GM10266 (cell line): ENCODE data around the gene TTLL8.

Experiments
- DNase-seq: peaks from one replicate; pipeline ENCODE4 v3.0.0; 2012; ENCODE audit errors: extremely low spot score
- CTCF ChIP-seq: IDR thresholded peaks from 2 replicates; pipeline ENCODE4 v1.5.1; 2012; ENCODE audit warnings: mild to moderate bottlenecking, low read depth; ENCODE audit not compliant: control insufficient read depth, insufficient read depth; ENCODE audit errors: missing control alignments

TTLL8 gene

GRCh38 chr22:50030297-50031188 lies 27.6 kb downstream of the TTLL8 start:
- DNase-seq = peak; percentile 95
- peak; percentile 92 for TF ChIP-seq CTCF

GRCh38 chr22:50027639-50028537 lies 30.2 kb downstream of the TTLL8 start:
- TF ChIP-seq CTCF = no peak
- no peak for DNase-seq

- DNase-seq = no peak
- TF ChIP-seq CTCF = no peak
Observed at GRCh38 chr22:50025993-50026392, 32.1 kb downstream of the TTLL8 start.

GRCh38 chr22:50022171-50022819 lies 35.8 kb downstream of the TTLL8 start:
- no peak for DNase-seq
- no peak for TF ChIP-seq CTCF

GRCh38 chr22:50020606-50021005 lies 37.5 kb downstream of the TTLL8 start:
- no peak for TF ChIP-seq CTCF
- DNase-seq = no peak

GRCh38 chr22:50019316-50019715 lies 38.8 kb downstream of the TTLL8 start:
- no peak for TF ChIP-seq CTCF
- no peak for DNase-seq
